HEK293T (cell line): ENCODE measurements around the gene PAFAH1B1.
"Not testable (repeated sequence)": the region's sequence is repeated elsewhere in the genome, so short reads cannot be mapped to it uniquely, and the experiment has no call there.

Source experiments
- CTCF ChIA-PET: fragments of 350-600 bp; formaldehyde crosslinking; extraction: SDS; loops from one replicate; lab custom pipeline; 2021; ENCODE audit warnings: antibody characterized with exemption, inconsistent platforms; lab: Yijun Ruan, JAX
- POLR2A ChIA-PET: fragments of 350-600 bp; formaldehyde crosslinking; extraction: SDS; loops from one replicate; lab custom pipeline; 2020; ENCODE audit warnings: antibody characterized with exemption, inconsistent platforms; lab: Yijun Ruan, JAX
- DNase-seq: peaks from one replicate; pipeline ENCODE4 v3.0.0; 2012; ENCODE audit warnings: mixed read lengths; ENCODE audit errors: extremely low spot score
- ARNT ChIP-seq: fragments of 450-650 bp; IDR thresholded peaks from 2 replicates; pipeline ENCODE4 v1.6.1; 2017; ENCODE audit warnings: mild to moderate bottlenecking
- BHLHE40 ChIP-seq: fragments of 450-650 bp; IDR thresholded peaks from 2 replicates; pipeline ENCODE4 v1.6.1; 2016; ENCODE audit warnings: mild to moderate bottlenecking, moderate library complexity, borderline replicate concordance
- CTBP1 ChIP-seq: fragments of 450-650 bp; IDR thresholded peaks from 2 replicates; pipeline ENCODE4 v1.6.1; 2016; ENCODE audit warnings: borderline replicate concordance
- ELF4 ChIP-seq: fragments of 450-650 bp; IDR thresholded peaks from 2 replicates; pipeline ENCODE4 v1.6.1; 2017; ENCODE audit warnings: antibody characterized with exemption
- FOXA1 ChIP-seq: fragments of 450-650 bp; IDR thresholded peaks from 2 replicates; pipeline ENCODE4 v1.6.1; 2016; ENCODE audit warnings: mild to moderate bottlenecking
- FOXK2 ChIP-seq: fragments of 450-650 bp; IDR thresholded peaks from 2 replicates; pipeline ENCODE4 v1.6.1; 2016; ENCODE audit warnings: mild to moderate bottlenecking
- FOXM1 ChIP-seq: fragments of 450-650 bp; IDR thresholded peaks from 2 replicates; pipeline ENCODE4 v1.6.1; 2017; ENCODE audit warnings: mild to moderate bottlenecking, borderline replicate concordance
- HDGF ChIP-seq: fragments of 450-650 bp; IDR thresholded peaks from 2 replicates; pipeline ENCODE4 v1.6.1; 2017; ENCODE audit warnings: antibody characterized with exemption, borderline replicate concordance
- L3MBTL2 ChIP-seq: fragments of 450-650 bp; conservative IDR thresholded peaks from 2 replicates; pipeline ENCODE4 v1.6.1; 2016; ENCODE audit warnings: mild to moderate bottlenecking
- LEF1 ChIP-seq: fragments of 450-650 bp; IDR thresholded peaks from 2 replicates; pipeline ENCODE4 v1.6.1; 2017; ENCODE audit warnings: mild to moderate bottlenecking, borderline replicate concordance
- NFRKB ChIP-seq: fragments of 450-650 bp; IDR thresholded peaks from 2 replicates; pipeline ENCODE4 v1.6.1; 2016; ENCODE audit warnings: mild to moderate bottlenecking, moderate library complexity
- PKNOX1 ChIP-seq: fragments of 450-650 bp; IDR thresholded peaks from 2 replicates; pipeline ENCODE4 v1.6.1; 2016
- SP1 ChIP-seq: fragments of 450-650 bp; IDR thresholded peaks from 2 replicates; pipeline ENCODE4 v1.6.1; 2017
- SUZ12 ChIP-seq: fragments of 450-650 bp; IDR thresholded peaks from 2 replicates; pipeline ENCODE4 v1.6.1; 2016; ENCODE audit warnings: mild to moderate bottlenecking
- TARDBP ChIP-seq: fragments of 450-650 bp; IDR thresholded peaks from 2 replicates; pipeline ENCODE4 v1.6.1; 2016
- ZNF384 ChIP-seq: fragments of 450-650 bp; IDR thresholded peaks from 2 replicates; pipeline ENCODE4 v1.6.1; 2016

The PAFAH1B1 gene

GRCh38 chr17:2649191-2649590 lies 55.7 kb downstream of the PAFAH1B1 start:
- TF ChIP-seq ELF4 = no peak
- no peak for TF ChIP-seq ARNT
- TF ChIP-seq NFRKB = no peak
- no peak for TF ChIP-seq CTBP1
- DNase-seq = no peak
- ChIA-PET POLR2A (no interaction called here), CTCF (interaction anchor here (0.7 kb wide), 1 partner anchor 546 kb away, joined by 6 read pairs; no protein-coding TSS in a partner anchor)

- CTCF ChIA-PET = not testable (repeated sequence)
These were observed 59.5 kb downstream of the PAFAH1B1 start for GRCh38 chr17:2652911-2653310.

GRCh38 chr17:2655546-2655945 lies 62.1 kb downstream of the PAFAH1B1 start:
- CTCF ChIA-PET = interaction anchor here (1.0 kb wide), 1 partner anchor 20 kb away, joined by 4 read pairs; no protein-coding TSS in a partner anchor
- DNase-seq = no peak
- no peak for TF ChIP-seq FOXA1
- TF ChIP-seq TARDBP = no peak
- no peak for TF ChIP-seq FOXM1
- no peak for TF ChIP-seq PKNOX1
- no peak for TF ChIP-seq L3MBTL2
- TF ChIP-seq SUZ12 = no peak
- no peak for TF ChIP-seq ARNT
- TF ChIP-seq HDGF = no peak
- no peak for TF ChIP-seq SP1
- TF ChIP-seq ZNF384 = no peak
- TF ChIP-seq LEF1 = no peak
- POLR2A ChIA-PET = no interaction called here

More at GRCh38 chr17:2652911-2653310, 59.5 kb downstream of the PAFAH1B1 start:
- POLR2A ChIA-PET, DNase-seq: not testable (repeated sequence)

- CTCF ChIA-PET = interaction anchor here (1.0 kb wide), 1 partner anchor 19 kb away, joined by 4 read pairs; no protein-coding TSS in a partner anchor
- TF ChIP-seq HDGF (no peak), TARDBP (no peak)
- DNase-seq = no peak
- POLR2A ChIA-PET = no interaction called here
These were observed 62.8 kb downstream of the PAFAH1B1 start for GRCh38 chr17:2656283-2656682.

GRCh38 chr17:2659337-2659736 lies 65.9 kb downstream of the PAFAH1B1 start:
- CTCF ChIA-PET, POLR2A ChIA-PET, DNase-seq: not testable (repeated sequence)

- CTCF ChIA-PET, POLR2A ChIA-PET, DNase-seq: not testable (repeated sequence)
These were observed 67.0 kb downstream of the PAFAH1B1 start for GRCh38 chr17:2660410-2660809.

- POLR2A ChIA-PET = interaction anchor here (1.2 kb wide), 1 partner anchor 9 kb away, joined by 3 read pairs; no protein-coding TSS in a partner anchor
- no peak for DNase-seq
- TF ChIP-seq CTBP1 (no peak), L3MBTL2 (no peak), FOXA1 (no peak), ARNT (no peak), HDGF (no peak), TARDBP (no peak), SUZ12 (no peak), FOXM1 (no peak), FOXK2 (no peak), ELF4 (no peak), PKNOX1 (no peak)
- CTCF ChIA-PET = interaction anchor here (0.5 kb wide), 1 partner anchor 36 kb away, joined by 3 read pairs; no protein-coding TSS in a partner anchor
These were observed 78.6 kb downstream of the PAFAH1B1 start for GRCh38 chr17:2672026-2672425.

GRCh38 chr17:2679247-2679646 lies 85.8 kb downstream of the PAFAH1B1 start:
- POLR2A ChIA-PET, CTCF ChIA-PET, DNase-seq: not testable (repeated sequence)

GRCh38 chr17:2680961-2681360 lies 87.5 kb downstream of the PAFAH1B1 start:
- CTCF ChIA-PET = no interaction called here
- POLR2A ChIA-PET = no interaction called here
- DNase-seq = no peak
- TF ChIP-seq FOXA1 = no peak
- no peak for TF ChIP-seq BHLHE40
- TF ChIP-seq ARNT = no peak
- TF ChIP-seq FOXK2 = no peak
